Measurements from ENCODE around the gene DUSP7.

DNA sequence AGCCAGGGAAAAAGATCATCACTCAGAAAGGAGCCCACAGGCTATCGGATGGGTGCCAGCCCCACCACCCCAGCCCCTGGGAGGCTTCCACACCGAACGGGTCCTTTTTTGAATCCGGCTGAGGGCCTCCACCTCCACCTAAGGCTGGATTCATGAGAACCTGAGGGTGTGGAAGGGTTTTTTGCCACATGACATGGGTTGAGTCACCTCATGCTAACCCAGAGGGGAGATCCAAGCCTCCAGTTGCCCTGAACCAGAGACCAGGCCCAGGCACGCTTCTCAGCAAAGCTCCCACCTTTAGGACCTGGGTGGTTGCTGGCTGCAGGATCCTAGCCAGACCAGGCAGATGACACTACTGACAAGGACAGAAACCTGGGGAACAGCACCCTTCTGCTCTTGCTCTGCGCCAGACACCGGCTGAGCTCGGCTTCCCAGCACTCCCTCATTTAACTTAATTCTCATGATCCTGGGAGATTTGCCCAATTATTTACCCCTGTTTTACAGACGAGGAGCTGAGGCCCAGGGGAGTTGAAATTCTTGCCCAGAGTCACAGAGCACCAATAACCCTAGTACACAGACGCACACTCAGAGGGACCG, 25.6 kb downstream of the DUSP7 start:
- TF ChIP-seq POLR2A (IDR thresholded peaks at IDR 0.05) (no peak), CTCF (IDR thresholded peaks at IDR 0.05) (no peak), POLR2AphosphoS5 (IDR thresholded peaks at IDR 0.05) (no peak)
